ENCODE data around the gene SVIL.
"Not testable (repeated sequence)": the region's sequence is repeated elsewhere in the genome, so short reads cannot be mapped to it uniquely, and the experiment has no call there.

Gene SVIL

DNA sequence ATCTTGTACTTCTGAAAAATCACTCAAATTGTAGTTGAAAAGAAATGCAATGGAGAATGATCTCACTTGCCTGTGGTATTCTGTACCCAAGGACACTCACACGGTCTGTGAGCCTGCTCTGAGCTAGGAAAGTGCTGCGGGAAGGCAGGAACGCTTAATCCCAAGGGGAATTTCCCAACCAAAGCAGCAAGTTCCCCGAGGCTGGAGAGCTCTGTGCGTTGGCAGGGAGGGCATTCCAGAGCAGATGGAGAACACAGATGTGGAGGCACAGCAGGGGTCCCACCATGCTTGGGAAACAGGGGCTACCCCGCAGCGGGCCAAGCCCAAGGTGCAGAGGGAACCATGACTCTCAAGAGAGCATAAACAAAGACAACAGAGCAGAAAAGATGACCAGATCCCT lies 13.6 kb downstream of the SVIL start:
- no peak for DNase-seq

DNA sequence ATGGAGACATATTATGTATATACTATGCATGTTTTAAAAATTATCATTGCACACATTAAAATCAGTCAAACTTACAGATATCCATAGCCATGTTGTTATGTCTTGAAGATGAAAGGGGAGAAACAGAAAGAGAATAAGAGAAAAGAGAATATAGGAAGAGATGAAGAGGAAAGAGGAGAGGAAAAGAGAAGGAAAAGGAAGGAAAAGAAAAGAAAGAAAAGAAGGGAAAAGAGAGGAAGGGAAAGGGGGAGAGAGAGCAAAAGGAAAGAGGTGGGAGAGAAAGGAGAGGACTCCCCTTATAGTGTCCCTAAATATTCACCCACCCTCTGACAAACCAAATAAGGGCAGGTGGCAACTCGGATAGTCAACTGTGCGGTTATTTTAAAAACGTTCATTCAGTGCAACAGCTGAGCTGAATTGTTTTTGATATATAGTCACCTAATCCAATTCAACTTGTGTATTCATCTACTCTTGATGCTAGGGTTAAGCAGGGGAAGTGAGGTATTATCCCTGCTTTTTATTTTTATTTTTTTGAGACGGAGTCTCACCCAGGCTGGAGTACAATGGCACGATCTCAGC lies 14.6 kb downstream of the SVIL start:
- no peak for DNase-seq

DNA sequence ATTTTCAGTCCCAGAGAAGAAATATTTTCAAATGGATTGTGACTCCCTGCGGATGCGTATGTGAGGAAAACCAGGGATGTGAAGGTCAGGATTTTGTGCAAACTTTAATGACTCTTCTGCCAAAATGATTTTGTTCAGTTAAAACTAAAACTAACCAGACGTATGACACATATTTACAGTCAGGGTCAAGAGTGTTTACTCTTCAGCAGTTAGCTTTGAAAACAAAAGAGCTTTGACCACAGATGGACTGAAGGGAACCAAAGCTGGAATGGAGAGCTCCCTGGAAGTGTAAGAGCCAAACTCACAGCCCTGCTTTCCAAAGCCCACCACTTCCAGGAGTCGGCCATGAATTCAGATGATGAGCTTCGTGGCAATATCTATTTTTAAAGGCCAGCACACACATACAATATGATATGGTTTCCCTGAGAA lies 15.5 kb downstream of the SVIL start:
- DNase-seq, result no peak

DNA sequence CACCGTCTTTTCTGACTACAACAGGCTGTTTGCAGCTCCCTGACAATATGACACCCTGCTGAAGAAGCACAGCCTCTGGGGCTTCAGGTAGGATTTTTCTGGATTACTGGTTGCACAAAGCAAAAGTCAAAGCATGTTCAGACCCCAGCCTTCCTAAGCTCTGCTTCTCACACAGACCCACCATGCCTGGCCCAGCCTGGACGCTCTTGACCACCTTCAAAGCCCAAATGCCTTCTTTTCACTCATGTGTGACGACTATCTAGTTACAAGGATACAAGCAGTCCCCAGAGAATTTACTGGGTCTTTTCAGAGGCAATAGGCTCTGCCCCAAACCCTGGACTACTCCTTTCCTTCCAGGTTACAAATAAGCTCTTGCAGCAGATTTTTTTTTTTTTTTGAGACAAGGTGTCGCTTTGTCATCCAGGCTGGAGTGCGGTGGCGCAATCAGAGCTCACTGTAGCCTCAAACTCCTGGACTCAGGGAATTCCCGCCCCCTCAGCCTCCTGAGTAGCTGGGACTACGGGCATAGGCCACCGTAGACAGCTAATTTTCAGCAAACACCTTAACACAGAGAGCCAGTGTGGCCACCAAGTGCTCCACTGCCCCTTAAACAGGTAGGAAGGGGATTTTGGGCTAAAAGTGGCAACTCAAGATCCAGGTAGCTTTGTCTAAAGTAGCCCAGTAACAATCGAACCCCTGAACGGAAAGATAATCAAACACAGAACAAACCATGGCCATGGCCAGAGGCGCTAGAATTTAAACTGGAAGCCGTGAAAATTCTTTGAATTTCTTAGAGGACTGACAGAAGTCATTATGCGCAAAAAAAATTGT lies 16.2 kb downstream of the SVIL start:
- no peak for DNase-seq

DNA sequence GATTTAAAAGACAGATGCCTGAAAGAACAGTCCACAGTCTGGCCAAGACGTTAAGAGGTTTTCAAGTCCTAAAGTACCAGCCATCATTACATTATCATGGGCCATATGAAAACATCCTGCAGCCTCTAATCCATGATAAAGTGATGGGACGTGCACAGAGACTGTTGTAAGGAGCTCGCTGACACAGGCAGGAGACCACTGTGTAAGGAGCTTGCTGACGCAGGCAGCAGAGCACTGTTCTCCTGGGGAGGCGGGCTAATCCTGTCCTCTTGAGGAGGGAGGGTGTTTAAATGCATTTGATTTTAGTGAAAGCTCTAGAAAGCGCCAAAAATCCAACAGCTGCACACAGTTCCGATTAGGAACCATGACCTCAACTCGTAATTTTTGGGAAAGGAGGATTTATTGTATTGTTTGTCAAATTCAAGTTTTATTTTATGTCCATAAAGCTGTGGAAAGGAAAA lies 16.9 kb downstream of the SVIL start:
- DNase-seq, result no peak

DNA sequence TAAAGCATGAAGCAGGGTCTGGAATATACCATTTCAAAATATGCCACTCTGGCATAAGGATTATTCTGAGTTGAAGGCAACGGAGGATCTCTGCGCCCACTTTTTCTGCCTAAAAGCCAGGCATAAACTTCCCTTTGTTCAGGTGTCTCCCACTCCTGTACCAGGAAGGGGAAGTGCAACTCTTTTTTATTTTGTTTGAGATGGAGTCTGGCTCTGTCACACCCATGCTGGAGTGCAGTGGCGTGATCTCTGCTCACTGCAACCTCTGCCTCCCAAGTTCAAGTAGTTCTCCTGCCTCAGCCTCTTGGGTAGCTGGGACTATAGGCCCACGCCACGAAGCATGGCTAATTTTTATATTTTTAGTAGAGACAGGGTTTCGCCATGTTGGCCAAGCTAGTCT lies 18.2 kb downstream of the SVIL start:
- DNase-seq, result no peak

DNA sequence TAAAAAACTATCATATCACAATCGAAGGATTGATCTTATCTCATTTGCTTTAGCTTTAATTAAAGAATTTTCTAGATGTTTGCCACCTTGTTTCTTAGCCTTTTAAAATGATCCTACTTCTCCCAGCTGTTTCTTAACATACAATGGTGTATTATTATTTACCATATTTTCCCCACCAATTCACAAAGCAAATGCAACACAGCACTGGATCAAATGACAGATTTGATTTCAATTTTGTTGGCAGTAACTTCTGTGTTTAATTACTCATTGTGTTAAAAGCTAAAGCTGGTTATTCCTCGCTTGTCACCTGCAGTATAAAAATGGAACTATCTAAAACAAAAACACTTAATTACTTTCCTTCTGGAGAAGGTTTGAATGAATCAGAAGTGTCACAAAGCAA lies 19.6 kb downstream of the SVIL start:
- DNase-seq, result no peak

DNA sequence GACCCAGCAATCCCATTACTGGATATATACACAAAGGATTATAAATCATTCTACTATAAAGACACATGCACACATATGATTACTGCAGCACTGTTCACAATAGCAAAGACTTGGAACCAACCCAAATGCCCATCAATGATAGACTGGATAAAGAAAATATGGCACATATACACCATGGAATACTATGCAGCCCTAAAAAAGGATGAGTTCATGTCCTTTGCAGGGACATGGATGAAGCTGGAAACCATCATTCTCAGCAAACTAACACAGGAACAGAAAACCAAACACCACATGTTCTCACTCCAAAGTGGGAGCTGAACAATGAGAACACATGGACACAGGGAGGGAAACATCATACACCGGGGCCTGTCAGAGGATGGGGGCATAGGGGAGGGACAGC lies 20.5 kb downstream of the SVIL start:
- not testable (repeated sequence) for DNase-seq

DNA sequence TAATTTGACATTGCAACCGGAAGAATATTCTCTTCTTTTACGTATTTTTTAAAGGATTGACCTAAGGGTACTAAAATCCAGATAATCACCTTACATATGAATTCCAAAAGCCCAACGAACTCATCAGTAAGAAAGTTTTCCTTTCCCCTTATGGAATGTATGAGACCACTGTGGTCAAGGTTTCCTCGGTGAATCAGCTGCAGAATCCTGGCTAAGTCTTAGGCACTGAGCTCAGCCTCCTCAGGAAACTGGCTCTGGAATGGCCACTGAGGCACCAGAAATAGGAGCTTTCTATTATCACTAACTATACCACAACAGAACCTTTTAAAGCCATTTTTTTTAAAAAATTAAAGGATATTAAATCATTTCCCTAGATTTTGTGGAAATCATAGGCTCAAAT lies 21.0 kb downstream of the SVIL start:
- DNase-seq, result no peak

DNA sequence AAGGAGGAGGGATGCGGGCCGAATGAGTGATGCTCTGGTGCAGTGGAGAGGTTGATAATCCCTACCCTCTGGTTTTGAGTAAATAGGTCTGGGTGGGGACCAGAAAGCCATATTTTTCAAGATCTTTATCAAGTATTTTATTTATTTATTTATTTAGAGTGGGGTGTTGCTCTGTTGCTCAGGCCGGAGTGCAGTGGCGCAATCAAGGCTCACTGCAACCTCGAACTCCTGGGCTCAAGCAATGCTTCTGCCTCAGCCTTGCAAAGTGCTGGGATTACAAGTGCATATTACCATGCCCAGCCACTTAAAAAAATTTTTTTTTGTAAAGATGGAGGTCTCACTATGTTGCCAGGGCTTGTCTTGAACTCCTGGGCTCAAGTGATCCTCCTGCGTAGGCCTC lies 21.6 kb downstream of the SVIL start:
- no peak for DNase-seq

DNA sequence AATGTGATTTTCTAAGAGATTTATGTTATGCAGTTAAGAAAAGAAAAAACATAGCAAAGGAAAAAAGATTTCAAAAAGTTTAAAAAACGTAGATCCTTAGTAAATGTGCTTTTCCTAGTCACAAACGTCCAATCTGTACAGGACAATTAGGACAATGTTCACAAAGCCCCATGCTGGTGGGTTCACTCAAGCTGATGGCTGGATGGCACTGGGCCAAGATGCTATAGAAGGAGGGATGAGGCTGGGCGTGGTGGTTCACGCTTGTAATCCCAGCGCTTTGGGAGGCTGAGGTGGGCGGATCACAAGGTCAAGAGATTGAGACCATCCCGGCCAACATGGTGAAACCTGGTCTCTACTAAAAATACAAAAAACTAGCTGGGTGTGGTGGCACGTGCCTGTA lies 22.1 kb downstream of the SVIL start:
- no peak for DNase-seq

DNA sequence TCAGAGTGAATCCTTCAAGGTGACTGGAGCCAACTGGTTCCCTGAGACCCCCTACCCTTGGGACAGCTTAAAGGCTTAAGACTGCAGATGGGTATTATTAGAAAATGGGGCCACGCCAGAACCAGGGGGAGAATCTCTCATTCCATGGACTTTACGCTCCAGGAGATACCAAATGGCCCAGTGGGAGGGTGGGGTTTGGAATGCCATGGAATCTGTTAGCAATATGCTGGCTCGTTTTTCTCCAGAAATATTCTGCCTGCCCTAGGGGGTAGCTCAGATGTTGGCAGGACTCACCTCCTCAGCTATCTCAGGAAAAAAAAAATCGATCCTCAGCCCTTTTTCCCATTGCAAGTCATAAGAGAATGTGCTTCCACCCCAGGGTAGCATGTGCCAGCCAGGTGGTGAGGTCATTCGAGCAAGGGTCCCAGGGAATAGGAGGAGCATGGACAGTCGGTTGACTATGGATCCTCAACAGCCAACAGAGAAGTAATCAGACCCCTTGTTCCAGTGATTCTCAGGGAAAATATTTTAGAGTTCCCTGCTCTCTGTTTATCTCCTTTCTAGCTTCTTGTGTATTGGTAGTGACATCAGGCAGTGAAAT lies 22.9 kb downstream of the SVIL start:
- DNase-seq, result no peak

DNA sequence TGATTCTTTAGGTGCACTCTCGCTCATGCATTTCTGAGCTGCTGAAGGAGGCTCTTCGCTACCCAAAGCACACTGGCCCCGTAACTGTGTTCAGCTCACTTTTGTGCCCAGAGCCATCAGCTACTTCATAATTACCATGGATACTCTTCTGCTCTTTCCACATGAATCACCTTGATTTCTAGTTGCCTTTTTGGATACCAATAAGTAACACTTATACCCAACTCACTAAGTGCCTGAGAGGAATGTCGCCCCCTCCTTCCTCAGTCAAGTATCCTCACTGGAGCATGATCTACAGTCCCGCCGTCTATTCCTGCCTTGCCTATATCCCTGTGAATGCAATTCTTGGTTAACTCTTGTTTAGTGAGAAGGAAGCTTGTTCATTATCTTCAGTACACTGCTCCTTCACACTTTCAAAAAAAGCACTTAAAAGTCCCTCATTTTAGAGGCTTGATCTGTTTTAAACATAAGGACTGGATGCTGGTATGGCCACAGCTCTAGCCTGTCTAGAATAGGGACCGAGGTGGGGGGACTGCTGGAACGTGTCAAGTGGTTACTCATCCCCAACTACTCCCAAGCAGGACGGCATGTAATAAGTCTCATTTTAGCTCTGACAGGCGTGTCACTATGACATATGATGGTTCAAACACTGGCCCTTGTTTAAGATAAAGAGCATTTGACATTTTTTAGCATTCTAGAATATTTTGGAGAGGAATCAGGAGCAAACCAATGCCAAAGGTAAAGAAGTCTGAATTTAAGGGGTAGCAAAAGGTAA lies 23.7 kb downstream of the SVIL start:
- DNase-seq, result no peak

DNA sequence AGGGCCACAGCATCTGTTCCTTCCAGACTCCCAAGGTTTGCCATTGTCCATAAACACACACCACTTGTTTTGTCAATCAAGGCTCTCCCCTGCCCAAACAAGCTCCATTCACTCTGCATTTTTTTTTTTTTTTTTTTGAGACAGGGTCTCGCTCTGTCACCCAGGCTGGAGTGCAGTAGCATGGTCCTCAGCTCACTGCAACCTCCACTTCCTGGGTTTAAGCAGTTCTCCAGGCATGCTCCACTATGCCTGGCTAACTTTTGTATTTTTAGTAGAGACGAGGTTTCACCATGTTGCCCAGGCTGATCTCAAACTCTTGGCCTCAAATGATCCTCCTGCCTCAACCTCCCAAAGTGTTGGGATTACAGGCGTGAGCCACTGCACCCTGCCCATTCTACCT lies 24.4 kb downstream of the SVIL start:
- DNase-seq, result not testable (repeated sequence)

DNA sequence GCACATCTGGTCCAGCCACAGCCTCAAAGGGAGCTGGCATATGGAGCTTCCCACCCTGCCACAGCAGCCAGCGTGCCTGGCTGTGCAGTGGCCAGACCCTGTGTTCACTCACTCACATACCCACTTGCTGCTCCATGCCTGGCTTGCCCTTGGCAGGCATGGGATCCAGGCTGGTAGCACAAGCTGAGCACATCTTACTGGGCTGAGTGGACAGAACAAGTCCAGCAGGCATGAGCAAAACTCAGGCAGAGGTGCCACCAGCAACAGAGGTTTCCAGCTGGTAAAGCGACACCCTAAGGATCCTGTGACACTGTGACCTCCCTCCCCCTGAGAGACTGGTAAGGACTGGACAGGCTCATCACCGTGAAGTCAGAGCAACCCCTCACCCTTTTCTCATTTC lies 25.1 kb downstream of the SVIL start:
- no peak for DNase-seq

DNA sequence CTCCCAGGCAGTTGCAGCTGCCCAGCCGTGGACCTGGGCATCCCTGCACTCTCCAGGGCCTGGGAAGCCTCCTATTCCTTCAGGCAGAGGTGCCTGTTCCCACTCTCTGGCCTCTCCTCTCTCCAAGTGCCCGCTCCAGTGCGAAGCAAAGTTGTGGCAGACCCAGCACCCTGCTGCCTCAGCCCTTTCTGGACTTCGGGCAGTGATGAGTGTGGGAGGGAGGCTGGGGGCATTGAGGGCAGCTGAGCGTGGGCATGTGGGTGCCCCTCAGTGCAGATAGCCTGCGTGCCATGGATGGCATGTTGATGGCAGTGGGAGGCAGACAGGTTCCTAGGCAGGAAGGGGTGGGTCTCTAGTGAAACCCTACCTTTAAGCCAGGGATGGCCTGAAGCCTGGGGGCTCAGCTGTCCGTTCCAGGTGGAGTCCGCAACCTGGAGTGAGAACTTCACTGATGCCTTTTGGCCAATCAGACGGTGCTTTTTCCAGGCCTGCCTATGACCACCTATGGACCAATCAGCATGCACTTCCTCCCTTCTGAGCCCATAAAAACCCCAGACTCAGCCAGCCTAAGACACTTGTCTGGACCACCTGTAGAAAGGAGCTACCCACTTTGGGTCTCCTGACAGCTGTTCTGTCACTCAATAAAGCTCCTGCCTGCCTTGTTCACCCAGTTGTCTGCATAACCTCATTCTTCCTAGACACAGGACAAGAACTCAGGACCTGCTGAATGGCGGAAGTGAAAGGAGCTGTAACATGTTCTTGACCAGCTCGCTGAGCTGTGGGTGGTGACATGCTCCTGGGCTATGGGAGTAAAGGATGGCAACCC lies 26.1 kb downstream of the SVIL start:
- no peak for DNase-seq

DNA sequence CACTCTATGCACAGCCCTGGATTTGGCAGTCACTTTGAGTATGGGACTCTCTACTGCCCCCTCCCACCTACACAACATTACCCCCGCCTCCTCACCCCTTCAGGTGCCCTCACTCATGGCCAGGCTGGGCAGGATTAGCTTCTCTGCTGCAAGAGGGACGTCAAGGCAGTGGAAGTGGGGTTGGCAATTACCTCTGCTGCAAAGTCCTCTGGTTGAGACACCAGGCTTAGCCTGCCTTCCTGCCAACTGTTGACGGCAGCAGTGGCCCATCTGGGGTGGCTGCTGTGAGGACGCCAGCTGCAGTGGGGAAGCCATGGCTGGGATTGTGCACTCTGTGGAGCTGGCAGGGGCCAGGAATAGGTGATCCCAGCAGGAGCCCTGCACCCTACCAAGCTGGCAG lies 26.7 kb downstream of the SVIL start:
- DNase-seq, result no peak

DNA sequence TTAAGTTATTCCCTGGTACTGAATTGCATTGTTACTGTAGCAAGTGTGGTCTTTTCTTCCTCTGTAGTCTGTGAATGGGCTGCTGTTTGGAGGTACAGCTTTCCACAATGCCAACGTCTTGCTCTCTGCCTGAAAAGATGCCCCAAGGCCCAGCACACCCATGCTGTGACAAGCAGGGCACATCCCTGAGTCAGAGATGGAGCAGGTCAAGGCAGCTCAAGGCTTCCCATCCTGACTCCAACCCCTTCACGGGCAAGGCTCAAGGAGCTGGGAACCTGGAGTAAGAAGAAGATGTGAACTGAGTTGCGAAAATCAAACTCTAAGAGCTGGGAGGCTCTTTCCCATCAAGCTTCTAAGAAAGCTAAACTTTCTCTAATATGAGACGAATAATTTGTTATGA lies 27.2 kb downstream of the SVIL start:
- no peak for DNase-seq

DNA sequence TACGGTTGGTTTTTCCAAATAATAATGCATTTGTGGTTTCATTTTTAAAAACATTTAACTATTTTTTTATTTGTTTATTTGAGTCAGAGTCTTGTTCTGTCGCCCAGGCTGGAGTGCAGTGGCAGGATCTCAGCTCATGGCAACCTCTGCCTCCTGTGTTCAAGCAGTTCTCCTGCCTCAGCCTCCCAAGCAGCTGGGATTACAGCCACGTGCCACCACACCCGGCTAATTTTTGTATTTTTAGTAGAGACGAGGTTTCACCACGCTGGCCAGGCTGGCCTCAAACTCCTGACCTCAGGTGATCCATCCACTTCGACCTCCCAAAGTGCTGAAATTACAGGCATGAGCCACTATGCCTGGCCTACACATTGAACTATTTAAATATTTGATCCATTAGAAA lies 28.1 kb downstream of the SVIL start:
- DNase-seq, result not testable (repeated sequence)

DNA sequence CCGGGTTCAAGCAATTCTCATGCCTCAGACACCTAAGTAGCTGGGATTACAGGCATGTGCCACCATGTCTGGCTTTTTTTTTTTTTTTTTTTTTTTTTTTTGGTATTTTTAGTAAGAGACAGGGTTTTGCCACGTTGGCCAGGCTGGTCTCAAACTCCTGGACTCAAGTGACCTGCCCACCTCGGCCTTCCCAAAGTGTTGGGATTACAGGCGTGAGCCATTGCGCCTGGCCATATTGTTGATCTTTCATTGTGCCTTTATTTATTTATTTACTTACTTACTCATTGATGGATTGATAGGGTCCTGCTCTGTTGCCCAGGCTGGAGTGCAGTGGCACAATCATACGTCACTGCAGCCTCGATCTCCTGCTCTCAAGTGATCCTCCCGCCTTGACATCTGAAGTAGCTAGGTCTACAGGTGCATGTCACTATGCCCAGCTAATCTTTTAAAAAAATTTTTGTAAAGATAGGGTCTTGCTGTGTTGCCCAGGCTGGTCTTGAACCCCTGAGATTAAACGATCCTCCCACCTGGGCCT lies 30.4 kb downstream of the SVIL start:
- no peak for DNase-seq

DNA sequence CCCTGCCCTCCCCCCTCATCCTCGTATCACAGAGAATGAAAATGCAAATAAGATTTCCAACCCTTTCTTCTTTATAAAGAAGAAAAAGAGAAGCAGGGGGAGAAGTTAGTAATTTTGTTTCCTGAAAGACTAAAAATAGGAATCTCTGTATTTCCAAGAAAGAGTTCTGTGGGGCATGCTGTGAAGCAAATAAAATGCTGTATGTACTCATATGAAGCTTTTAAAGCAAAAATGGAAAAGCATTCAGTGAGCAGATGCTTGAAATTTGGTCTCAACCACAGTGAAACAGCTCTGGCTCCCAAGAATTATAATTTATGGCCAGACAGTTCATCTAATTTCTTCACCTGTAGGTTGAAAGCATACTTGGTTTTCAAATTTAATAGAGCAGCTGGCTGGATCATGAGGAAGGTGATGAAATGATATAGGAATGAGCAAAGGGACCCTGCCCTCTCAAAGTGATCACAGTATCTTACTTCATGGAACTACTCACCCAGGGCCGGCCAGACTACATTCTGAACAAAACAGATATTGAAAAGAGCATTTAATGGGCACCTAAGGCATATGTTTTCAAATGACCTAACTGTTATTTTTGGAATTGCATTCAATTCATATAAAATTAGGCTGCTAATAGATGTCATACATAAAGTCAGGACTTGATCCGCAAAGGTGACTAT lies 31.4 kb downstream of the SVIL start:
- DNase-seq, result peak; percentile 45

DNA sequence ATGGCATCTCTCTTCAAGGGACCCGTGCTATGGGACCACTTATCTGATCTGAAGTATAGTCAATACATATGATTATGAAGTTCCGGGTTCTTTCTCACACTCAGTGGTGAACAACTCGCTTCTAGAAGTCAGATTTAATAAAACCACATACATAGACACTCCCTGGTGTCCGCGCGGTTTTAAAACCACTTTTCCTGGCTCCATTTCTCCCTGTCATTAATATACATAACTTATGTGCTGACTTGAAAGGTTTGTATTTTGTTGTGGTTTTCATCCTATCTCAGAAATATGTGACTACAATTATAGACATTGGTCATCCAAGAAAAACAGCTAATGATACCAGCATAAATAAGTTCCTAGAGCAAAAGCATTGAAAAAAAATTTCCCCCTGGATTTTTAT lies 34.0 kb downstream of the SVIL start:
- no peak for DNase-seq

All from suppressor macrophage treated with lipopolysaccharide for 4 hours (primary cell).